ENCODE results near the gene SUMO4.

DNA sequence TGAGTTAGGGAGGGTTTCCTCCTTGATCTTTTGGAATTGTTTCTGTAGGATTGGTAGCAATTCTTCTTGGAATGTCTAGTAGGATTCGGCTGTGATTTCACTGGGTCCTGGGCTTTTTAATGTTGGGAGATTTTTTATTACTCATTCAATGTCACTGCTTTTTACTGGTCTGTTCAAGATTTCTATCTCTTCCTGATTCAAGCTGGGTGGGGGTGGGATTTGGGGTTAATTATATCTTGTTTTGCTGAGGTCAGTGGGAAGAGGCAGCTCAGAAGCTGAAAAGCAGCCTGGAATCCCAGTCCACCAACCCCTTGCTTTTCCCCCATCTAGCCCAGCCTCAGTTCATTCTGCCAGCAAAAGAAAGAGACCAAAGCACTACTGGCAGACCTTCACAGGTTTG lies 39.6 kb downstream of the SUMO4 start:
- TF ChIP-seq, protein P1, sequence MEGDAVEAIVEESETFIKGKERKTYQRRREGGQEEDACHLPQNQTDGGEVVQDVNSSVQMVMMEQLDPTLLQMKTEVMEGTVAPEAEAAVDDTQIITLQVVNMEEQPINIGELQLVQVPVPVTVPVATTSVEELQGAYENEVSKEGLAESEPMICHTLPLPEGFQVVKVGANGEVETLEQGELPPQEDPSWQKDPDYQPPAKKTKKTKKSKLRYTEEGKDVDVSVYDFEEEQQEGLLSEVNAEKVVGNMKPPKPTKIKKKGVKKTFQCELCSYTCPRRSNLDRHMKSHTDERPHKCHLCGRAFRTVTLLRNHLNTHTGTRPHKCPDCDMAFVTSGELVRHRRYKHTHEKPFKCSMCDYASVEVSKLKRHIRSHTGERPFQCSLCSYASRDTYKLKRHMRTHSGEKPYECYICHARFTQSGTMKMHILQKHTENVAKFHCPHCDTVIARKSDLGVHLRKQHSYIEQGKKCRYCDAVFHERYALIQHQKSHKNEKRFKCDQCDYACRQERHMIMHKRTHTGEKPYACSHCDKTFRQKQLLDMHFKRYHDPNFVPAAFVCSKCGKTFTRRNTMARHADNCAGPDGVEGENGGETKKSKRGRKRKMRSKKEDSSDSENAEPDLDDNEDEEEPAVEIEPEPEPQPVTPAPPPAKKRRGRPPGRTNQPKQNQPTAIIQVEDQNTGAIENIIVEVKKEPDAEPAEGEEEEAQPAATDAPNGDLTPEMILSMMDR (IDR thresholded peaks at IDR 0.05) = no peak
- TF ChIP-seq CREM (CRISPR knock-in tag; IDR thresholded peaks at IDR 0.05) (no peak), ATF1 (CRISPR knock-in tag; IDR thresholded peaks at IDR 0.05) (no peak)
